Adrenal gland (tissue), 5 donors: Measurements from ENCODE around the gene KIRREL3.

Experiments
- CTCF ChIP-seq, 6 experiments: fragments of 450-650 bp in 4 of 6; fragments of 200-600 bp in 2 of 6; sonication (generic) in 1 of 6; IDR thresholded peaks; 1 replicate in 5 of 6; 2 replicates in 1 of 6; pipeline versions ENCODE4 v1.5.1 to v1.8.0; 2016 to 2021; ENCODE audit warnings: antibody characterized with exemption in 6 of 6, mild to moderate bottlenecking in 2 of 6, moderate library complexity in 1 of 6
- POLR2A ChIP-seq, 2 donors: fragments of 450-650 bp; IDR thresholded peaks; one replicate each; pipeline ENCODE4 v1.6.1; 2017; ENCODE audit warnings: antibody characterized with exemption in 2 of 2, mild to moderate bottlenecking in 2 of 2, moderate library complexity in 1 of 2
- donor health status: DM: no; HTN: no; CAD: no.

GRCh38 chr11:126603486-126603885 lies 397.1 kb downstream of the KIRREL3 start:
- TF ChIP-seq CTCF (IDR thresholded peaks at IDR 0.05) (no peak), POLR2A (IDR thresholded peaks at IDR 0.05) (no peak)
